Adipose tissue (tissue), 3 donors: ENCODE results near the gene TSPYL4. TPM values are rescaled to one million over a fixed set of nuclear protein-coding genes. Genes with fewer than 3 reads are reported as not detected.

Source experiments
- H3K27ac ChIP-seq: one replicate; pipeline ENCODE4 v1.5.1; 2013; ENCODE audit warnings: low read depth, low read length
- WGBS, 3 donors: extraction: QIAGEN DNeasy Blood & Tissue Kit; methylation state at CpG; one replicate each; pipeline ENCODE4 v1.1.7; 2013; 5-methylcytosine and 5-hydroxymethylcytosine counted together
- polyA plus RNA-seq, 3 donors: library from polyadenylated mRNA; stranded (reverse); fragments of 200-250 nt; gene quantifications; one replicate each; pipeline ENCODE4 v1.2.3, GENCODE V29; 2013
- donor health status: healthy with polysubstance abuse.
- donor health status: Bipolar disorder and iron deficiency.
- donor health status: healthy.

The TSPYL4 gene
- polyA plus RNA-seq, 3 donors, result 6.1 to 7.6 (median 7.1) TPM

- H3K27ac ChIP-seq, result no peak overlapping the region
- WGBS, 3 donors, result 60 to 71% (median 63%) methylated on average over 2 of the region's 2 CpGs
These were observed 48.6 kb downstream of the TSPYL4 start for GRCh38 chr6:116205281-116205680.

- H3K27ac ChIP-seq, result no peak overlapping the region
- WGBS, 3 donors, result 43 to 96% (median 90%) methylated on average over 2 of the region's 2 CpGs
These were observed 52.3 kb downstream of the TSPYL4 start for GRCh38 chr6:116201538-116201937.

GRCh38 chr6:116200619-116201249, 53.1 kb downstream of the TSPYL4 start:
- 63 to 85% (median 85%) methylated on average over 3 of the region's 3 CpGs for WGBS, 3 donors

More at GRCh38 chr6:116200619-116201249, 53.1 kb downstream of the TSPYL4 start:
- no peak overlapping the region for H3K27ac ChIP-seq

Other genes starting within 250 kb of the TSPYL4 start
- gene FRK, start 193.2 kb downstream of the TSPYL4 start, polyA plus RNA-seq, result 1 to 10 TPM in 1 of 3 donors, under 1 TPM in 2; 0.28 to 1.1 (median 0.56) TPM
- 10 to 100 TPM; 10.5 to 24.6 (median 15.5) TPM for gene NT5DC1, start 153.2 kb downstream of the TSPYL4 start, polyA plus RNA-seq
- gene COL10A1, start 127.9 kb downstream of the TSPYL4 start, polyA plus RNA-seq, result not detected
- gene TSPYL1, start 25.9 kb upstream of the TSPYL4 start, polyA plus RNA-seq, result 10 to 100 TPM; 17.3 to 29.8 (median 28.2) TPM
- 10 to 100 TPM in 2 of 3 donors, 1 to 10 TPM in 1; 3.5 to 31.2 (median 20.6) TPM for gene DSE, start 116.9 kb upstream of the TSPYL4 start, polyA plus RNA-seq
- gene CALHM6, start 207.3 kb upstream of the TSPYL4 start, polyA plus RNA-seq, result 10 to 100 TPM in 1 of 3 donors, 1 to 10 TPM in 2; 2.8 to 11.9 (median 4.5) TPM